GM19035 (cell line): Measurements from ENCODE around the gene WDFY1.

ENCODE experiments used
- ATAC-seq: cut with Tn5 transposase; IDR thresholded peaks from one replicate; pipeline ENCODE4 v1.9.1; 2021; ENCODE audit not compliant: unreplicated experiment

WDFY1 gene

GRCh38 chr2:223957092-223957851 lies 12.1 kb upstream of the WDFY1 start, which contains the start of gene MRPL44:
Gene MRPL44, plus strand, starts transcription at chr2:223957463. Its CDS starts 10 bp downstream, at chr2:223957473.
- ATAC-seq, result peak; percentile 86

GRCh38 chr2:223956300-223956699 lies 11.2 kb upstream of the WDFY1 start:
- ATAC-seq, result peak; percentile 31

GRCh38 chr2:223954401-223954800 lies 9.3 kb upstream of the WDFY1 start:
- no peak for ATAC-seq

- peak; percentile 57 for ATAC-seq
Measured at GRCh38 chr2:223952280-223952968, 7.3 kb upstream of the WDFY1 start.

GRCh38 chr2:223950448-223951347 lies 5.6 kb upstream of the WDFY1 start:
- no peak for ATAC-seq

GRCh38 chr2:223949241-223949840 lies 4.2 kb upstream of the WDFY1 start:
- ATAC-seq, result no peak

- ATAC-seq, result no peak
Measured at GRCh38 chr2:223947711-223948205, 2.6 kb upstream of the WDFY1 start.

GRCh38 chr2:223945755-223946154 lies 620 bp upstream of the WDFY1 start:
- ATAC-seq, result no peak

- ATAC-seq, result peak; percentile 27
Measured at GRCh38 chr2:223944166-223944702, 901 bp downstream of the WDFY1 start.

GRCh38 chr2:223943561-223944008 lies 1.6 kb downstream of the WDFY1 start:
- ATAC-seq, result no peak

GRCh38 chr2:223943135-223943534 lies 2.0 kb downstream of the WDFY1 start:
- no peak for ATAC-seq

GRCh38 chr2:223941579-223942277 lies 3.4 kb downstream of the WDFY1 start:
- ATAC-seq, result peak; percentile 43

- ATAC-seq, result peak; percentile 29
Measured at GRCh38 chr2:223939438-223939837, 5.7 kb downstream of the WDFY1 start.

GRCh38 chr2:223937535-223937934 lies 7.6 kb downstream of the WDFY1 start:
- ATAC-seq, result no peak

GRCh38 chr2:223936862-223937326 lies 8.2 kb downstream of the WDFY1 start:
- no peak for ATAC-seq

GRCh38 chr2:223935459-223936125 lies 9.5 kb downstream of the WDFY1 start:
- ATAC-seq, result no peak

- ATAC-seq, result no peak
Measured at GRCh38 chr2:223934870-223935269, 10.3 kb downstream of the WDFY1 start.

- no peak for ATAC-seq
Measured at GRCh38 chr2:223932816-223933800, 12.0 kb downstream of the WDFY1 start.
